Adrenal gland (tissue), 5 donors: ENCODE measurements around the gene CKAP2L.

Source experiments
- CTCF ChIP-seq, 6 experiments: fragments of 450-650 bp in 4 of 6; fragments of 200-600 bp in 2 of 6; sonication (generic) in 1 of 6; IDR thresholded peaks; 1 replicate in 5 of 6; 2 replicates in 1 of 6; pipeline versions ENCODE4 v1.5.1 to v1.8.0; 2016 to 2021; ENCODE audit warnings: antibody characterized with exemption in 6 of 6, mild to moderate bottlenecking in 2 of 6, moderate library complexity in 1 of 6
- POLR2A ChIP-seq, 2 donors: fragments of 450-650 bp; IDR thresholded peaks; one replicate each; pipeline ENCODE4 v1.6.1; 2017; ENCODE audit warnings: antibody characterized with exemption in 2 of 2, mild to moderate bottlenecking in 2 of 2, moderate library complexity in 1 of 2
- donor health status: DM: no; HTN: no; CAD: no.

GRCh38 chr2:112714331-112714730 lies 50.1 kb downstream of the CKAP2L start:
- TF ChIP-seq CTCF (IDR thresholded peaks at IDR 0.05) (no peak), POLR2A (IDR thresholded peaks at IDR 0.05) (no peak)
